Measurements from ENCODE around the gene DNAJB6.

- TF ChIP-seq FOXA1 (IDR thresholded peaks at IDR 0.05) (no peak), TARDBP (IDR thresholded peaks at IDR 0.05) (no peak), HDGF (IDR thresholded peaks at IDR 0.05; ENCODE audit: borderline replicate concordance) (no peak), FOXK2 (IDR thresholded peaks at IDR 0.05) (no peak), PKNOX1 (IDR thresholded peaks at IDR 0.05) (no peak), SP1 (IDR thresholded peaks at IDR 0.05) (no peak), SUZ12 (IDR thresholded peaks at IDR 0.05) (no peak), ZNF384 (IDR thresholded peaks at IDR 0.05) (no peak), ELF4 (IDR thresholded peaks at IDR 0.05) (no peak), NFRKB (IDR thresholded peaks at IDR 0.05) (no peak)
These were observed 51.5 kb downstream of the DNAJB6 start for GRCh38 chr7:157388301-157388700.
